NCI-H2227 (cell line): ENCODE measurements around the gene PTRHD1.
A peak's percentile ranks its signal among the peaks of the same experiment; 100 is the strongest.
"Not testable (repeated sequence)": the region's sequence is repeated elsewhere in the genome, so short reads cannot be mapped to it uniquely, and the experiment has no call there.

Source experiments
- DNase-seq: peaks from one replicate; lab custom pipeline; 2025; ENCODE audit not compliant: unreplicated experiment; lab: John Stamatoyannopoulos, UW

PTRHD1 gene, protein sequence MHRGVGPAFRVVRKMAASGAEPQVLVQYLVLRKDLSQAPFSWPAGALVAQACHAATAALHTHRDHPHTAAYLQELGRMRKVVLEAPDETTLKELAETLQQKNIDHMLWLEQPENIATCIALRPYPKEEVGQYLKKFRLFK

DNA sequence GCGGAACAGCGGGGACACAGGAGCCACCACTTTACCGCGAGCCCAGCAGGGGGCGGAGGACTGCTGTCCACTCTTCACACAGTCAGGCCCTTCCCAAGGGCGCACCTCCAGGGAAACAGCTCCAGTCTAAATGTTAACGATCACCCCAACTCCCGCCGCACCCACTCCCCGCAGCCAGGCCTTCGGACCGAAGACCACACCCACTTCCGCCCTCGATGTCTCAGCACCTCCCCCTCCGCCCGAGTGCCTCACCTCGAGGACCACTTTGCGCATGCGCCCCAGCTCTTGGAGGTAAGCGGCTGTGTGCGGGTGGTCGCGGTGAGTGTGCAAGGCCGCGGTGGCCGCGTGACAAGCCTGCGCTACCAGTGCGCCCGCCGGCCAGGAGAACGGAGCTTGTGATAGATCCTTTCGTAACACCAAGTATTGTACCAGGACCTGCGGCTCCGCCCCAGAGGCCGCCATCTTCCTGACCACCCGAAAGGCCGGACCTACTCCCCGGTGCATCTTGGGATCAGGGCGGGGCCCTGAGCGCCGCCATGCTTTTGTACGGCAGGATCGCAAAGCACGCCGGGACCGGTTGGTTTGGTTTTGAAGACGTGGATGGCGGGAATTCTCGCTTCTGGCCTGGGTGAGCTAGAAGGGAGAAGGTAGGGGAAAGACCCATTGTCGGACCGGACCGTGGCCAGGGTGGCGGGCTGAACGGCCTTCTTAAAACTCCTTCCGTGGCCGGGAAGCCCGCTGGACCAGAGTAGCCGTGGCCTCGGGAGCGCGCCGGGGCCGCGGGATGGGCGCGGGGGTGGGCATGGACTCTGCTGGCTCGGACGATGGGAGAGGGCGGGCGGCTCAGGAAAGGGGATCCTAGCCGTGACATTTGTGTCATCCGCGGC lies at the start of gene PTRHD1, which contains the start of gene CENPO:
Gene PTRHD1, minus strand, starts transcription at position 518 of the 887 bp plus-strand sequence. Its CDS starts 14 bp downstream, at position 504.
Gene CENPO, plus strand, starts transcription at position 552 of the 887 bp plus-strand sequence. CDS start 495 bp downstream, outside the sequence.
- peak; percentile 98 for DNase-seq

DNA sequence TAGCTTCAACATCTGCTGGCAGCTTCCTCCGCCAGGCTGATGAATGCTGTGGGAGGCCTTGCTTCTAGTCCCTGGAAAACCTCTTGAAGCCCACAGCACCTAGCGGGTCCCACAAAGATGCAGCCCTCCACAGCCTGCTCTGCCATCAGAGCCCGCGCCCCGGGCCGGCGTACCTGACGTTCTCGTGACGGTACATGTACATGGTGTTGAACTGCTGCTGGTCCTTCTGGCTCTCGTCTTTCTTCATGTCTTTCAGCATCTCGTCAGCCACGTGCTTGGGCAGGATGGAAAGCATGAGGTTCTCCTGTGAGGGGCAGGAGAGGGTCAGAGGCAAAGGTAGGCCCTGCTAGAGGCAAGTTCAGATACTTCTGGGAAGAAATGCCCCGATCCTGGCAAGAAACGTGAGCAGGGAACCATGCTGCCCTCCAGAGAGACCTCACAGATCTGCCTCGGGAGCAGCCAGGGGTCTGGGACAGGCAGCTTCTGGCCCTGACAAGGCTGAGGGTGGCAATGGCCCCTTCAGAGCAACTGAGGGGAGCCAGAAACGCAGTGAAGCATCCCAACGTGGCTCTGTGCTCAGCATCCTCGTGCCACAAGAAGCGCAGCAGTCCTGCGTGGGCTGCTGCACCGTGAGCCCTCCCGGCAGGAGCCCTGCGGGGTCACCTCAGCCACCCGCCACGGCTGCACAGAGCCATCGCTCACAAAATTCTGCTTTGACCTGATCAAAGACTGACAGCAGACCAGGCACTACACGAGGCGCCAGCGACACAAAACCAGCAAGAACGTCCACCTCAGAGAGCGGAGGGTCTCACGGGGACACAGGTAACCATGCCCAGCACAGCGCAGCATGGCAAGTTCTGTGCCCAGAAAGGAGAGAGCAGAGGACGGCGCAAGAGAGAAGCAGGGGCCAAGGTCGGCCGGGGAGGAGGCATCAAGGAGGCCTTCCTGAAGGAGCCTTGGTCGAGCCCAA lies 49.2 kb upstream of the PTRHD1 start:
- DNase-seq: no peak

DNA sequence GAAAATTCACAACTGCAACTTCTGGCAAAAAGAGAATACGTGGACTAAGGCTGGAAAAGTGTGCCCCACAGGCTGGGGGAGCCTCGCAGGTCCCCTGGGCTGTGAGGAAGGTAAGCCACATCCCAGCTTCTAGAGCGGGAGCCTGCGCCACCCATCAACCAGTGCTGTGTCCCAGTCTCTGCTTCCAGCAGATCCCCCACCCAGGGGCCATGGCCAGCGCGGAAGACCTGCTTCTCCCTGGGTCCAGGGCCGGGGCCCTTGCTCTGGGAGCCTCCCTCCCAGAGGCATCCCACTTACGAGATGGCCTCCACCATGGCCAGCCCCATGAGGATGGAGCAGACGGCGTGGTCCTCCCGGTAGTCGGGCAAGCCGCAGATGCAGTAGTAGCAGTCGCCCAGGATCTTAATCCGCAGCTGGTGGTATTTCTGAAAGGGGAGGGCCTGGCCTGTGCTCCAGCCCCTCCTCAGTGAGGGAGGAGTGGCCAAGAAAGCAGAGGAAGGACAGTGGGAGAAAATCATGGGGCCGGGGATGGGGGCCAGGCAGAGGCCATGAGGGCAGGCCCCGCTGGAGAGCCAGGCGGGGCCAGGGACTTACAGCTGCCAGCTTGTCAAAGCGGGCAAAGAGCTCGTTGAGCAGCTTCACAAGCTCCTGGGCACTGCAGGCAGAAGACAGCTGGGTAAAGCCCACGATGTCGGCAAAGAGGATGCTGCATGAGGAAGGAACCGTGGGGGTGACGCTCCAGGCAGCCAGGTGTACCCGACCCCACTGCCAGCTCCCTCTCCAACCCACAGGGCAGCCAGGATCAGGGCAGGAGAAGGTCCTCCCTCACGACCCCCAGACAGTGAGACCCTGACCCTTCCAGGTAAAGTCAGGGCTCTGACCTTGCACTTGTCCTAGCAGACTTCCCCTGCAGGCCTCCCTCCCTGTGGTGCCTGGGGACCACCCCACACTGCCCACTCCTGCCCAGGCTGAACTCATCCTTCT lies 48.1 kb upstream of the PTRHD1 start:
- no peak for DNase-seq

DNA sequence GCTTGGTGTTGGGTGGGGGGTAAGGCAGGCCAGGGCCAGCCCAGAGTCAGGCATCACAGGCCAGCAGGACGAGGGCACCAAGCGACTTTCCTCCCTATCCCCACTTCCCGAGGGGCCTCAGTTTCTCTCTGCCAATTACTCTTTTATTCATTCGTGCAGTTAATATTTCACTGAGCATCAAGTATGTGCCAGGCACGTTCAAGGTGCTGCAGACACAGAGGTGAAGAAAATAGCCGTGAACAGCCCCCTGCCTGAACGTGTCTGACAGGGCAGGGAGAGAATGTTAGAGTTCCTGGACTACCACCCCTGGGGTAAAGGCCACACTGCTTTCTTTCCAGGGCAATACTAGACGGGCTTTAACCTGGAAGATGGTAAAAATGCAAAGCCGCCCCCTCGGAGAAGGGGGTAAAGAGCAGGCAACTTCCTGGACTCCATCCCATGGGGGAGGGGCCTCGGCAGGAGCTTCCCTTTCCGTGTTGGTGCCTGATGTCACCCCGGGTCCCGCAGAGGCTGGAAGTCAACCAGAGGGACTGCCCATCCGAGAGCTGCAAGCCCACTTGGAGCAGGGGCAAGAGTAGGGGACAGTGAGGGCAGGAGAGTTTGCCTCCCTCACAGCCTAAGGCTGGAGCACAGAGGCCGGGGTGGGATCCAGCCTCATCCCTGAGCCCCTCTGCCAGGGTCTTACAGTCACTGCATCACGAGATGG lies 47.1 kb upstream of the PTRHD1 start:
- DNase-seq: no peak

DNA sequence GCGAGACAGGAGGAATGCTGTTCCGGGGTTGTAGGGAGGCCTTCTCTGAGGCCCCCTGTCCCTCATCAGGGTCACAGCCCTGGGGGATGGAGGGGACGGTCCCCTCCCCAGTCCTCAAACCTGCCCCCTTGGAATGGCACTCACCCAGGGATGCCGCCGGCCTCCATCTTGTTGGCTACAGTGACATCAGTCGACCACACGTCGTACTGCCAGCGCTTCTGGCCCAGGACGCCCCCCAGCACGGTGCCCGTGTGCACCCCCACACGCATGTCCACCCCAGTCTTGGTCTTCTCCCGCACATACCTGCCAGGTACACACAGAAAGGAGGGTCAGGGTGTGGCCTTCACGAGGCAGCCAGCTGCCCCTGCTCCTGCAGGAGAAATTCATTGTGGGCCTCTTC lies 46.5 kb upstream of the PTRHD1 start:
- DNase-seq: no peak

DNA sequence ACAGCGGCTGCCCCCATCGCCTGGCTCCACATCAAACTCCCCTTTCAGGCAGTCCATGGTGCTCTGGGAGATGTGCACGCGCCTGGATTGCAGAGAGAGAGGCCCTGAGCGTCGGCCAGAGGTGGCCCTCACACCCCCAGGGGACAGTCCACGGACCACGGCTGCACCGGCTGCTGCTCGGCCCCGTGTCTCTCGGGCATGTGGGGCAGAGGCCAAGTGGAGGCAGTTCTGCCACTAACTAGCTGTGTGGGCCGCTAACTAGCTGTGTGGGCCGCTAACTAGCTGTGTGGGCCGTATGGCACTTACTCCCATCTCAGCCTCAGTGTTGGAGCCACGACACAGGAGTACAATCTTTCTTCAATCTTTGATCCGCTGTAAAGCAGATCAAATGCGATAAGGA lies 45.4 kb upstream of the PTRHD1 start:
- DNase-seq: no peak

DNA sequence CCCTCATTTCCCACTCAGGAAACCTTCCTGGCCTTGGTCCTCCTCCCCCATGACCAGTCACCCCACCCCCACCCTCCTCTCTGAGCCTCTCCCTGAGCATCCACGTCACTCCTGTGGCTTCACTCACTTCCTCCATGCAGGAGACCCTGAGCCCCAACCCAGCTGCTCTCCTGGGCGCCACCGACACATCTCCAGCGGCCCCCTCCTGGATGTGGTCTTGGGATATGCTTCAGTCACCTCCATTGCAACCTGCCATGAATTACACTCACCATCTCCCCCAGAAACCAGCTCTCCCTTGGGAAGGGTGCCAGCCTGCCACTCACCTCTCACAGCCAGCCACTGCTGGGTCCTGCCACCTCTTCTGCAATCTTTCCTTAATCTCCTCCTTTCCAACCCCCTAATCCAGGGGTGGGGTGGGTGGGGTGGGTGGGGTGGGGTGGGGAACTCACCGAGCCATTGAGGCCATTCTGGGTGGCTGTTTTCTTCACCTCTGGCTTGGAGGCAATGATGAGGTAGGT lies 44.9 kb upstream of the PTRHD1 start:
- no peak for DNase-seq

DNA sequence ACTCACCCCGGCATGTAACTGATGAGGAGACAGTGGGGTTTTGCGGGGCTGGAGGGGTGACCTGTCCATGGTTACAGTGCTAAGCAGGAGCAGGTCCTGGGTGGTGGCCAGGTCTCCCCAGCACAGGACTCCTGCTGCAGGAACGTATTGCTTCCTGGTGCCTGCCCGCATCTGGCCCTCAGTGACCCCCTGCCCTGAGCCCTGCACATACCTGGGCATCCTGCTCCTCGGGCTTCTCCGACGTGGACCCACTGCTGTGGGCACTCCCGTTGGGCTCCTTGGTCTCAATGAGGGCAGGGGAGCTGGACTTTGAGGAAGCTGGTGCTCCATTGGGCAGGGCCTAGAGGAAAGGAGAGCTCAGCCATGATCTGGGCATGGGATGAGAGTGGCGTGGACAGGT lies 43.5 kb upstream of the PTRHD1 start:
- no peak for DNase-seq

DNA sequence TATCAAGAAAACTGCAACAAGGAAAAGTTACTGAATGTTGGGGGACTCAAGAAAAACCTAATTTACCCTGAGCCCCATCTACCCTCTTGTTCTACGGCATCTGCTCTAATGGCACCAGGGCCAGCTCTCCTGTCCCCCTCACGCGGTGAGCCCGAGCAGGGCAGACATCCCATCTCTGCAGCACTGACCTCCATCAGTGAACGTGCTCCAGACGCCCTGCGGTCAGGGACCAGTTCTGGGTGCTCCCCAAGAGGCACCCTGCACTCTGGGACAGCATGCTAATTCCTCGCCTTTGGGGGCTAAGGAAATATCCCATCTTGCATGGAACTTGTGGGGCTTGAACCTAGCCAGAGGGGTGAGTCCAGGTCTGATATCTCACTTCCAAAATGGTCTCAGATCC lies 43.0 kb upstream of the PTRHD1 start:
- no peak for DNase-seq

DNA sequence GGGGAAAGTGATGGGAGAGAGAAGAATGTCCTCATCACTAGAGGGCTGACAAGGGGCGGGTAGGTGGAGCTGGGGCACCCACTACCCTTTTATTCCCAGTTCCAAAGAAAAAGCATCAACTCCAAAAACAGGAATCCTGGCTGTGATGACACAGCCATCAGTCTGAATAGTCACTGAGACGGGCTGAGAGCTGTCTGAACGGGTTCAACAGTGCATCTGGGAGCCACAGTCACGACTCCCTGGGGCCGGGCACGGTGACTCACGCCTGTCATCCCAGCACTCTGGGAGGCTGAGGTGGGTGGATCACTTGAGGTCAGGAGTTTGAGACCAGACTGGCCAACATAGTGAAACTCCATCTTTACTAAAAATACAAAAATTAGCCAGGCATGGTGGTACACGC lies 42.2 kb upstream of the PTRHD1 start:
- not testable (repeated sequence) for DNase-seq

DNA sequence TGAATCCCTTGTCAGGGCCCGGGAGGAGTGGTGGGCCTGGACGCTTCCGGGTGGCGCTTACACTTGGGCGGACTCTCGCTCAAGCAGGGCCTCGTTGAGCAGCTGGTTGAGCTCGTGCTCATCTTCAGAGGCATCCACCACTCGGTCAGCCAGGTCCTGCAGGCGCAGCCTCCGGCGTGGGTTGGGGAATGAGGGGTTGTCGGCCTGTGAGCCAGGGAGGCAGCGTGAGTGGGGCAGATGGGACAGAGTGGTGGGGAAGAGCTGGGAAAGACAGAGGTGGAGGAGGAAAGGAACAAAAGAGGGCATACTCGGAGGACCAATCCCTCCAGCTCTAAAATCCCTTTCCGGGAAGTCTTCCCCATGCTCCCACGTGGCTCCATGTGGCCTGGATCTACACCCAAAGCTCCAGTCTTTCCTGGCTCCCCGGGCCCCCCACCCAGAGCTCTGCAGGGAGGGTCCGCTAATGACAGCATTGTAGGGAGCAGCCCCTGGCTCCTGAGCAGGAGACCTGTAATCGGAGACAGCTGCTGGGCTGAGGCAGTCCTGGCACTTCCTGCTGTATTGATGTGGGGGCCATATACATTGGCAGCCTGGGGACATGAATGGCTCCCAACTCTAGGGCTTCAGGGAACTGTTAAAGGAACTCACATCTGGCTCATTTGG lies 41.7 kb upstream of the PTRHD1 start:
- no peak for DNase-seq

DNA sequence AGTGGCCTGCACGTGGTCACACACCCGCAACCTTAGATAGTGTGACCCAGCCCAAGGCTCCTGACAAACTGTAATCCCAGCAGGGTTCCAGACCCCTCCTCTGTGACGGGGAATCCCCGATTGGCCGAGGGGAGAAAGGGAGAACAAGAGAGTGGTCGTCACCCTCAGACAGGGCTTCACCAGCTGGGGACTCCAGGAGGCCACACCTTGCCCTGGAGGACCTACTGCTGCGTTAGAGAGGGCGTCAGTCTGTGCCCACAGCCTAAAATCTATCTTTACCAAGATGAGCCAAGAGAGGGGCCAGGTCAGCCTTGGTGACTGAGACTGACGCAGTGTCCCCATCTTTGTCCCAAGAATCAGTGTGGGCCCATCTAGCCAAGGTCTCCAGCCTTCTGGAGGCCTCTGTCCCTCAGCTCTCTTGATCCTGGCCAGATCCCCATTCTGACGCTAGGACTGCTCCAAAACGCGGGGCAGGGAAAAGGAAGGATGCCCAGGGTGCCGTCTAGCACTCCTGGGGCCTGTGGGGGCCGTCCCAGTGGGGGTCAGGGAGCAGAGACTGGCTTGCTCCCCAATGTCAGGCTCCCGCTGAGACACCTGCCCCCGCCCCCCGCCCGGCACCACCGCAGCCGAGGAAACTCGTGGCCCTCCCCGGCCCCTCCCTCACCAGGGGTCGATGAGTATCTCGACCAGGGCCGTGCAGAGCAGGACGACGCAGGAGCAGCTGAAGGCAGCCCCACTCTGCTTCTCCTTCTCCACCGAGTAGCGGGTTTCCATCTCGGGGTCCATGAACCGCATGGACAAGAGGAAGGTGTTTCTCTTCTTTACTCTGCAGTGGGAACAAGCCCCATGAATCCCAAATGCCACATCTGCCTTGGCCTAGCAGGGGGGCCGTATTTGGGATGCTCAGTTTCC lies 40.9 kb upstream of the PTRHD1 start:
- DNase-seq: no peak

DNA sequence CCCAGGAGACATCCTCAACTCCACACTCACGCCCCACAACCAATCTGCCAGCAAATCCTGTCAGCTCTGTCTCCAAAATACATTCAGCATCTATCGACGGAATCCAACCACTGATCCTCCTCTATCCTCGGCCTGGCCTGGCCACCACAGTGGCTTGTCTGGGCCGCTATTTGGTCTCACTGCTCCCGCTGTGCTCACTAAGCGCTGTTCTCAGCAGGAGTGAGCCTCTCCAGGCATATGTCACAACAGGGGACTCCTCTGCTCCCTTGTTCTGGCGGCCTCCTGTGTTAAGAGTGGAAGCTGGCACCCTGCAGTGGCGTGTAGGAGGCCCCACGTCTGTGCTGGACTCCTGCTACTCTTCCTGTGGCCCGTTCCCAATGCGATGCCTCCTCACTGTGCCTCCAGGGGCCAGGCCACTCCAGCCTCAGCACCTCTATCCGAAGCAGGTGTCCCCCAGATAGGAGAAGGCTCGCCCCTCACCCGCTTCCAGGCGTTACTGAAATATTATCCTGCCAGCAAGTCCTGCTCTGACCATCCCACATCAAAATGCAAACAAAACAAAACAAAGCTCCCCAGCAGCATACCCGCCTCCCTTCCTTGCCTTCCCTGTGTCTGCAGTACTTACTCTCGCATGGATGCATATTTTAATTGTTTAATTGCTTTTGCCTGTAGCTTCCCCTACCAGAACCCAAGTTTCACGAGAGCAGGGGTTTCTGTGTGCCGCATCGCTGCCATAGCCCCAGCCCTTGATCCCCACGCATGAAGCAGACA lies 39.9 kb upstream of the PTRHD1 start:
- DNase-seq: no peak

DNA sequence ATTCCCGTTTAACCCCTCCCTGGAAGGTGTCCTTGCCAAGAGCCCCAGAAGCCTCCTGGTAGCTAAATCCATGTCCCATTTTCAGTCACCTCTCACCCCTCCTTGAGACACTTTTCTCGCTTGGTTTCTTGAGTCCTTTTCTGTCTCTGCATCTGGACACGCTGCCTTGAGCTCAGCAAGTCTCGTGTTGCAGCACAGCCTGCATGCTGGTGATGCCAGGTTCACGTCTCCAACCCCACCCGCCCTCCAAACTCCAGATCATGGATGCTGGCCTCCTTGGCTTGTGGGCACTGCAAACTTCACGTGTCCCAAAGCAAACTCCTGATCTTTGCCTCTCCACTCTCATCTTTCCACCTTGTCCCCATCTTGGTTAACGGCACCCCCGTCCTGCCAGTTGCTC lies 39.3 kb upstream of the PTRHD1 start:
- no peak for DNase-seq

DNA sequence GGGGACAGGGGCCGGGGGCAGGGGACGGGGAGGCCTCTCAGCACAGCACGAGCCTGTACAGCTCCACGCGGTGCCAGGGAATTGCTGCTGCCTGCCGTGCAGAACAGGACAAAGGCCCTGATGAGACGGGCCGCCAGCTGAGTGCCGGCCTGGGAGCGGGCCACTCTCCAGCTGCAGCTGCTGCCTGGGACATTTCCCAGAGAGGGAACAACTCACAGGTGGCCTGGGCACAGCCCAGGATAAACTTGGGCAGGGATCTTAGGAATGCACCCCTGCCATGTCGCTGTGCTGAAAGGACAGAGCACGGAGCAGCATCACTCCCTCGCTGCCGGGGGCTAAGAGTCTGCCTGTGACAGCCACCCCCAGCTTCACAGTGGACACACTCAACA lies 38.9 kb upstream of the PTRHD1 start:
- peak; percentile 36 for DNase-seq

DNA sequence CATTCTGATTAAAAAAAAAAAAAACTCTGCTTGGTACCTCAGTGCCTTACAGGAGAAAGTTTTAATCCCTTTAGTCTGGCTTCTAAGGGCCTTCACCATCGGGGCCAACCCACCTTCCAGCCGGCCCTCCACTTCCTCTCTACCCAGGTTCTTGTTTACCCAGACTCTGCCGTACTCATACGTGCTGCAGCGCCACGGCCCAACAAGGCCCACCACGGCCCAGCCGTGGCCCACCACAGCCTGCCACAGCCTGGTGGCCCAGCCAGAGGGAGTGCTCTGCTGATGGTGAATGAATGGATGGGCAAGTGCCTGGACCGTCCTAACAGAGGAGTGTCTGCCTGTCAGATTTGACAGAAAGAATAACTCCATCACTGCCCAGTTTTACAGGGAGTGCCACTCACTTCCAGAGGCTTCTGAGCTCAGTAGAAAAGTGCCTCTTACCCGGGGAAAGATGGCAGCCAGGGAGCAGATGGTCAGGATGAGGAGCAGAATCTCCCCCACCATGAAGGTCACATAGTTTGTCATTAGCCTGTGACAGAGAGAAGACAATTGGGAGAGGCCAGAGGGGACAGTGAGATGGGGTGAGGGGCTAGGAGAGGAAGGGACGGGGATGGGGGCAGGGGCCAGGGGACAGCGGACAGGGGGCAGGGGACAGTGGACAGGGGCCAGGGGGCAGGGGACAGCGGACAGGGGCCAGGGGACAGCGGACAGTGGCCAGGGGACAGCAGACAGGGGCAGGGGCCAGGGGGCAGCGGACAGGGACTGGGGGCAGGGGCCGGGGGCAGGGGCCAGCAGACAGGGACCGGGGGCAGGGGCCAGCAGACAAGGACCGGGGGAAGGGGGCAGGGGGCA lies 38.3 kb upstream of the PTRHD1 start:
- no peak for DNase-seq
